ENCODE data around the gene ODF4. TPM values are rescaled to one million over a fixed set of nuclear protein-coding genes. Genes with fewer than 3 reads are reported as not detected.
A peak's percentile ranks its signal among the peaks of the same experiment; 100 is the strongest.

ODF4 gene
- total and polyA plus RNA-seq, 2 of the 4 experiments (the other 2 are of a cell fraction) = not detected

DNA sequence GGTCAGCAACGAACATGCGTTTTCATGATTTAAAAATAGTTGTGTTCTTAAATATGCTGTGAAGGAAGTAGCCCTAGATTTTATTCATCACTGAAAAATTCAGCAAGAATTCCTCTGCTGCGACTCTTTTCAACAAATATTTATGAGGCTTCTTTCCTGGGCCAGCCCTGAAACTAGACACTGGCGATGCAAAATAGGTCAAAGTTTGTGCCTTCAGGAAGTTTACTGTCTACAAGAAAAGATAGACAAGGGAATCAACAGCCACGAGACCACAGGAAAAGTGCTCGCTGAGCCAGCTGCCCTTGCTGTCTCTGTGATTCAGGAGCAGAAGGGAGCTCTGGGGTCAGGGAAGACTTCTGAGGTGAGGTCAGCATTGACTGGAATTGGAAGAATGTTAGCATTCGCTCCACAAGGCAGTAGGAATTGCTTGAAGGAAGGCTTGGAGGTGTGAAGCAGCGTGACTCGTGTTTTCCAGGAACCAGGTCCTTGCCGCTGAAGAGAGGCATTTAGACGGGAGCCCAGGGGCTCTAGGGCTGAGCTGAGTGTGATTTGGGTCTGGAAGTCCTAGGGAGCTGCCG is 45.2 kb downstream of the ODF4 start (continued):
- TF ChIP-seq, protein P1, sequence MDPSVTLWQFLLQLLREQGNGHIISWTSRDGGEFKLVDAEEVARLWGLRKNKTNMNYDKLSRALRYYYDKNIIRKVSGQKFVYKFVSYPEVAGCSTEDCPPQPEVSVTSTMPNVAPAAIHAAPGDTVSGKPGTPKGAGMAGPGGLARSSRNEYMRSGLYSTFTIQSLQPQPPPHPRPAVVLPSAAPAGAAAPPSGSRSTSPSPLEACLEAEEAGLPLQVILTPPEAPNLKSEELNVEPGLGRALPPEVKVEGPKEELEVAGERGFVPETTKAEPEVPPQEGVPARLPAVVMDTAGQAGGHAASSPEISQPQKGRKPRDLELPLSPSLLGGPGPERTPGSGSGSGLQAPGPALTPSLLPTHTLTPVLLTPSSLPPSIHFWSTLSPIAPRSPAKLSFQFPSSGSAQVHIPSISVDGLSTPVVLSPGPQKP (IDR thresholded peaks at IDR 0.05; ENCODE audit: borderline replicate concordance, low read depth, low read length) = no peak
- TF ChIP-seq CHD1 (IDR thresholded peaks at IDR 0.05; ENCODE audit: low read depth, low read length) = no peak
- no peak for TF ChIP-seq MXI1 (IDR thresholded peaks at IDR 0.05; ENCODE audit: borderline replicate concordance, low read depth, low read length)
- TF ChIP-seq POLR2A (IDR thresholded peaks at IDR 0.05; ENCODE audit: low read depth, low read length) = no peak

DNA sequence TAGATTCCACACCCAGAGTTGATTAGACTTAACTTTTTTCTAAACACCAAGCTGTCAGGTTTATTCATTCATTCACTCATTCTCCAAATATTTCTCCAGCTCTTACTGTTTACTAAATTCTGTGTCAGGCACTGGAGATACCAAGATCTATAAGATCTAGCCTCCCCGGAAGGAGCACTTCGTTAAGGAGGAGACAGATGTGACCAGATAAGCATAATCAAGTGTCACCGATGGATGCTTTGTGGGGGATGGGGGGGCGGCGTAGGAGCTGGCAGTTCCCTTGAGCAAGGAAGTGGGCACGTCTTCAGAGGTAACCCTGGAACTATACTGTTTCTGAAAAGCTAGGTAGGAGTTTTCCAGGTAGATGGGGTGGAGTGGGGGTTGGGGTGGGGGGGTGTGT is 47.2 kb downstream of the ODF4 start:
- Histone ChIP-seq H2AK5ac (ENCODE audit: low read depth, low read length) (peak overlapping the region; percentile 27; the same call in 1 of the 2 replicates), H3K9me1 (ENCODE audit: insufficient read depth, low read length) (peaks cover 4% of the 10 kb centered on the region), H3K79me1 (ENCODE audit: low read depth in 1 of 2, low read length in 2 of 2) (peaks cover 0 to 15% of the 10 kb centered on the region in 2 experiments; a peak in 2 of 4 replicates), H2AFZ (replicated peaks; ENCODE audit: low read length, poor library complexity) (no peak overlapping the region), H3K14ac (replicated peaks; ENCODE audit: low read depth, low read length) (no peak overlapping the region), H4K91ac (ENCODE audit: insufficient read depth, low read depth, low read length) (0 out of 2 replicates have a peak overlapping the region, but pooled peaks have one; percentile 17), H3K23ac (ENCODE audit: low read depth, low read length) (no peak overlapping the region), H3K4ac (ENCODE audit: low read depth, low read length) (no peak overlapping the region; the same call in 1 of the 2 replicates), H4K8ac (ENCODE audit: low read depth in 2 of 2, low read length in 2 of 2) (no peak overlapping the region), H4K20me1 (ENCODE audit: insufficient read depth, low read length) (peaks cover 16% of the 10 kb centered on the region; the same call in 1 of the 2 replicates), H3K9ac (ENCODE audit: low read depth, low read length) (no peak overlapping the region), H2BK120ac (ENCODE audit: low read depth, low read length) (no peak overlapping the region), H3K4me2 (ENCODE audit: low read depth, low read length) (peak overlapping the region; percentile 23; the same call in 1 of the 2 replicates), H2BK15ac (ENCODE audit: low read depth, low read length) (no peak overlapping the region), H2BK5ac (ENCODE audit: low read depth, low read length, poor library complexity, severe bottlenecking) (no peak overlapping the region), H3K4me1 (ENCODE audit: control insufficient read depth, insufficient read depth, low read length) (peaks cover 14% of the 10 kb centered on the region), H3K4me3 (ENCODE audit: insufficient read depth, low read depth, low read length) (no peak overlapping the region), H2BK20ac (ENCODE audit: low read depth, low read length) (no peak overlapping the region), H3K27me3 (ENCODE audit: control insufficient read depth, insufficient read depth, low read length) (no peaks in the 10 kb centered on the region), H3K18ac (ENCODE audit: low read depth, low read length) (no peak overlapping the region), H2AK9ac (replicated peaks; ENCODE audit: low read depth, low read length, poor library complexity) (no peak overlapping the region), H3K36me3 (ENCODE audit: control insufficient read depth, insufficient read depth, low read length) (peaks cover 2% of the 10 kb centered on the region; the same call in 1 of the 2 replicates), H3K56ac (ENCODE audit: extremely low read depth, insufficient read depth, low read length) (no peak overlapping the region), H4K5ac (ENCODE audit: low read depth, low read length) (no peak overlapping the region), H3K27ac (ENCODE audit: insufficient read depth, low read length) (no peak overlapping the region), H3K9me3 (ENCODE audit: control insufficient read depth, insufficient read depth, low read length) (no peaks in the 10 kb centered on the region)
- BruUV-seq (replicated peaks) = no TSS peak
- intact Hi-C loops (cut with micrococcal nuclease) (loop anchor here (10.0 kb wide), 1 partner anchor 238 kb away; no protein-coding TSS in a partner anchor), in situ Hi-C loops (cut with MboI; ENCODE audit: low sequenced_read_pairs) (no loop called here), dilution Hi-C loops (cut with HindIII; ENCODE audit: low sequenced_read_pairs, unreplicated experiment) (no loop called here)
- TF ChIP-seq CEBPB (IDR thresholded peaks at IDR 0.05; ENCODE audit: low read depth, low read length) (no peak), MAFK (IDR thresholded peaks at IDR 0.05; ENCODE audit: low read depth, low read length) (no peak), POLR2A (IDR thresholded peaks at IDR 0.05; ENCODE audit: low read depth, low read length) (no peak), NFE2L2 (IDR thresholded peaks at IDR 0.05; ENCODE audit: low read depth, low read length) (no peak), MAZ (IDR thresholded peaks at IDR 0.05; ENCODE audit: borderline replicate concordance, low read depth, low read length) (no peak)
- ATAC-seq (ENCODE audit: low read depth) (no peak), DNase-seq (no peak)
- WGBS, 2 experiments (ENCODE audit: extremely low coverage in 2 of 2, insufficient read length in 1 of 2) = no CpG with 5 or more reads among the region's 6 CpGs
- CTCF ChIA-PET = interaction anchor here (1.2 kb wide), 1 partner anchor 23 kb away, joined by 5 read pairs; no protein-coding TSS in a partner anchor
- POLR2A ChIA-PET (ENCODE audit: unreplicated experiment) = interaction anchor here (0.5 kb wide), 1 partner anchor 735 kb away, joined by 4 read pairs; no protein-coding TSS in a partner anchor
